Measurements from ENCODE around the gene PRMT3.
"Not testable (repeated sequence)": the region's sequence is repeated elsewhere in the genome, so short reads cannot be mapped to it uniquely, and the experiment has no call there.

Gene PRMT3

GRCh38 chr11:20374741-20375300, 12.7 kb upstream of the PRMT3 start:
- DNase-seq (ENCODE audit: low read depth) = no peak

GRCh38 chr11:20376162-20376730, 11.3 kb upstream of the PRMT3 start:
- DNase-seq (ENCODE audit: low read depth) = no peak

GRCh38 chr11:20385996-20386395, 1.5 kb upstream of the PRMT3 start:
- DNase-seq (ENCODE audit: low read depth) = not testable (repeated sequence)

GRCh38 chr11:20388096-20389055, 860 bp downstream of the PRMT3 start:
- peak; percentile 23 for DNase-seq (ENCODE audit: low read depth)

GRCh38 chr11:20397281-20397680, 9.8 kb downstream of the PRMT3 start:
- DNase-seq (ENCODE audit: low read depth) = no peak

GRCh38 chr11:20399498-20399897, 12.0 kb downstream of the PRMT3 start:
- no peak for DNase-seq (ENCODE audit: low read depth)

- DNase-seq (ENCODE audit: low read depth) = no peak
These were observed 15.5 kb downstream of the PRMT3 start for GRCh38 chr11:20403059-20403458.

- DNase-seq (ENCODE audit: low read depth) = no peak
These were observed 19.0 kb downstream of the PRMT3 start for GRCh38 chr11:20406484-20406883.

- no peak for DNase-seq (ENCODE audit: low read depth)
These were observed 19.8 kb downstream of the PRMT3 start for GRCh38 chr11:20407344-20407743.

- DNase-seq (ENCODE audit: low read depth) = no peak
These were observed 27.9 kb downstream of the PRMT3 start for GRCh38 chr11:20415432-20415831.

- DNase-seq (ENCODE audit: low read depth) = no peak
These were observed 30.3 kb downstream of the PRMT3 start for GRCh38 chr11:20417771-20418170.

GRCh38 chr11:20421946-20422345, 34.4 kb downstream of the PRMT3 start:
- DNase-seq (ENCODE audit: low read depth) = no peak

GRCh38 chr11:20429216-20429615, 41.7 kb downstream of the PRMT3 start:
- no peak for DNase-seq (ENCODE audit: low read depth)

- DNase-seq (ENCODE audit: low read depth) = no peak
These were observed 51.1 kb downstream of the PRMT3 start for GRCh38 chr11:20438637-20439036.

- no peak for DNase-seq (ENCODE audit: low read depth)
These were observed 56.1 kb downstream of the PRMT3 start for GRCh38 chr11:20443596-20443995.

- no peak for DNase-seq (ENCODE audit: low read depth)
These were observed 57.0 kb downstream of the PRMT3 start for GRCh38 chr11:20444535-20444934.

- DNase-seq (ENCODE audit: low read depth) = no peak
These were observed 61.3 kb downstream of the PRMT3 start for GRCh38 chr11:20448834-20449233.

GRCh38 chr11:20450829-20451228, 63.3 kb downstream of the PRMT3 start:
- no peak for DNase-seq (ENCODE audit: low read depth)

- no peak for DNase-seq (ENCODE audit: low read depth)
These were observed 64.1 kb downstream of the PRMT3 start for GRCh38 chr11:20451568-20451967.

- no peak for DNase-seq (ENCODE audit: low read depth)
These were observed 65.1 kb downstream of the PRMT3 start for GRCh38 chr11:20452585-20452984.

- no peak for DNase-seq (ENCODE audit: low read depth)
These were observed 66.3 kb downstream of the PRMT3 start for GRCh38 chr11:20453657-20454316.

- no peak for DNase-seq (ENCODE audit: low read depth)
These were observed 69.7 kb downstream of the PRMT3 start for GRCh38 chr11:20457001-20457799.
